Activated CD4-positive, alpha-beta T cell treated with anti-CD3 and anti-CD28 coated beads, Interleukin-2, Interleukin-4, amounts not matched to agents 100 ng/mL and 50 ng/mL, durations not matched to agents 16 hours and 8 hours (primary cell): Measurements from ENCODE around the gene ACSL3.
A peak's percentile ranks its signal among the peaks of the same experiment; 100 is the strongest.
"Not testable (repeated sequence)": the region's sequence is repeated elsewhere in the genome, so short reads cannot be mapped to it uniquely, and the experiment has no call there.

ENCODE experiments used
- DNase-seq: peaks from one replicate; pipeline ENCODE4 v3.0.0-alpha.2; 2020; ENCODE audit warnings: low spot score

ACSL3 gene

GRCh38 chr2:222860740-222861410 lies at the start of gene ACSL3:
Gene ACSL3, plus strand, starts transcription at chr2:222861036. Its CDS starts 47,737 bp downstream, at chr2:222908773.
- peak; percentile 96 for DNase-seq

GRCh38 chr2:222811828-222812227 lies 49.0 kb upstream of the ACSL3 start:
- DNase-seq, result no peak

GRCh38 chr2:222813177-222813843 lies 47.5 kb upstream of the ACSL3 start:
- DNase-seq, result peak; percentile 84

GRCh38 chr2:222819722-222820333 lies 41.0 kb upstream of the ACSL3 start:
- DNase-seq, result no peak

- no peak for DNase-seq
Observed at GRCh38 chr2:222823183-222823930, 37.5 kb upstream of the ACSL3 start.

GRCh38 chr2:222825031-222825430 lies 35.8 kb upstream of the ACSL3 start:
- no peak for DNase-seq

- no peak for DNase-seq
Observed at GRCh38 chr2:222827417-222827816, 33.4 kb upstream of the ACSL3 start.

- no peak for DNase-seq
Observed at GRCh38 chr2:222828572-222828971, 32.3 kb upstream of the ACSL3 start.

- DNase-seq, result no peak
Observed at GRCh38 chr2:222830164-222830563, 30.7 kb upstream of the ACSL3 start.

GRCh38 chr2:222833410-222833809 lies 27.4 kb upstream of the ACSL3 start:
- no peak for DNase-seq

- no peak for DNase-seq
Observed at GRCh38 chr2:222835143-222835822, 25.6 kb upstream of the ACSL3 start.

GRCh38 chr2:222835823-222836151 lies 25.0 kb upstream of the ACSL3 start:
- no peak for DNase-seq

GRCh38 chr2:222837643-222838056 lies 23.2 kb upstream of the ACSL3 start:
- DNase-seq, result no peak

- no peak for DNase-seq
Observed at GRCh38 chr2:222840060-222840802, 20.6 kb upstream of the ACSL3 start.

- no peak for DNase-seq
Observed at GRCh38 chr2:222842491-222843174, 18.2 kb upstream of the ACSL3 start.

- peak; percentile 15 for DNase-seq
Observed at GRCh38 chr2:222844323-222844722, 16.5 kb upstream of the ACSL3 start.

GRCh38 chr2:222845314-222845713 lies 15.5 kb upstream of the ACSL3 start:
- DNase-seq, result not testable (repeated sequence)

- no peak for DNase-seq
Observed at GRCh38 chr2:222846003-222846402, 14.8 kb upstream of the ACSL3 start.

- not testable (repeated sequence) for DNase-seq
Observed at GRCh38 chr2:222848031-222848430, 12.8 kb upstream of the ACSL3 start.

GRCh38 chr2:222848862-222849261 lies 12.0 kb upstream of the ACSL3 start:
- no peak for DNase-seq
